ENCODE data around the gene CUBN. TPM values are rescaled to one million over a fixed set of nuclear protein-coding genes. Genes with fewer than 3 reads are reported as not detected.

Gene CUBN
- total and polyA plus RNA-seq, 7 donors = 0.25 to 2.4 (median 1.1) TPM; not detected in 2

GRCh38 chr10:17005621-17006566 lies 123.7 kb downstream of the CUBN start:
- TF ChIP-seq CTCF (IDR thresholded peaks at IDR 0.05) = no peak
- no peak for TF ChIP-seq POLR2AphosphoS5 (IDR thresholded peaks at IDR 0.05)
- no peak for TF ChIP-seq EP300 (IDR thresholded peaks at IDR 0.05)
- DNase-seq = no peak
- no peaks in the 10 kb centered on the region for H3K27me3 ChIP-seq
- H3K4me3 ChIP-seq = no peak overlapping the region
- no peaks in the 10 kb centered on the region for H3K36me3 ChIP-seq
- peak overlapping the region; percentile 64 to 67 (median 65) for H3K27ac ChIP-seq
- WGBS, 2 donors = 73 to 86% methylated on average over 8 of the region's 8 CpGs
- intact Hi-C loops (cut with DNase I) = no loop called here
- H3K9me3 ChIP-seq = no peaks in the 10 kb centered on the region
- peaks cover 0 to 17% (median 8%) of the 10 kb centered on the region in 4 donors for H3K4me1 ChIP-seq

DNA sequence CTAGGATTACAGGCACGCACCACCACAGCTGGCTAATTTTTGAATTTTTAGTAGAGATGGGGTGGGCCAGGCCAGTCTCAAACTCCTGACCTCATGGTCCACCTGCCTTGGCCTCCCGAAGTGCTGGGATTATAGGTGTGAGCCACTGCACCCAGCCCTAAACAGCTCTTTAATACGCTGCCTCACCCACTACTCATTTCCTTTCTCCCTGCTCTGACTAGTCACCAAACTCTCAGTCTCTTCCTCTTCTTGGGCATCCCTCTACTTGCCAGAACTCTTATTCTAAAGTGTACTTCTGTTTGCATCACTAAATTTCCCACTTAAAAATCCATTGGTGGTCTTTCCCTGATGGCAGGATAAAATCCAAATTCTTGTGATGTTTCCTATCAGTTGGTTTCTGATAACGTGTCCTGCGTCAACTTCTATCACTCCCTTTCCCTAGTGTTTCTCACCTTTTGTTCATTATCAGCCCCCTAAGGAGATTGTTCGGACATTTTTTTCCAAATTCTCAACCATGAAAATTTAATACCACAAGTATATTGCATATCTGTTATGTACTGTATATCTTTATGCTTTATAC lies 124.7 kb downstream of the CUBN start:
- H3K4me1 ChIP-seq = peaks cover 0 to 14% (median 4%) of the 10 kb centered on the region in 4 donors
- H3K36me3 ChIP-seq = no peaks in the 10 kb centered on the region
- TF ChIP-seq POLR2AphosphoS5 (IDR thresholded peaks at IDR 0.05) (no peak), POLR2A (IDR thresholded peaks at IDR 0.05) (no peak), EP300 (IDR thresholded peaks at IDR 0.05) (no peak), CTCF (IDR thresholded peaks at IDR 0.05) (no peak)
- H3K4me3 ChIP-seq = no peak overlapping the region
- no peak for DNase-seq
- 90 to 92% methylated on average over 6 of the region's 6 CpGs for WGBS, 2 donors
- no peaks in the 10 kb centered on the region for H3K9me3 ChIP-seq
- no peaks in the 10 kb centered on the region for H3K27me3 ChIP-seq
- no peak overlapping the region for H3K27ac ChIP-seq
- intact Hi-C loops (cut with DNase I) = no loop called here

- no peak for DNase-seq
- TF ChIP-seq POLR2AphosphoS5 (IDR thresholded peaks at IDR 0.05) (no peak), POLR2A (IDR thresholded peaks at IDR 0.05) (no peak), CTCF (IDR thresholded peaks at IDR 0.05) (no peak), EP300 (IDR thresholded peaks at IDR 0.05) (no peak)
- WGBS, 2 donors = 81 to 91% methylated on average over 7 of the region's 7 CpGs
- no peaks in the 10 kb centered on the region for H3K27me3 ChIP-seq
- H3K27ac ChIP-seq = peak overlapping the region; percentile 3 to 77 (median 65)
- intact Hi-C loops (cut with DNase I) = no loop called here
- H3K36me3 ChIP-seq = no peaks in the 10 kb centered on the region
- H3K9me3 ChIP-seq = no peaks in the 10 kb centered on the region
- no peak overlapping the region for H3K4me3 ChIP-seq
- peaks cover 0 to 7% (median 3%) of the 10 kb centered on the region in 4 donors for H3K4me1 ChIP-seq
Measured at GRCh38 chr10:17003651-17004286, 125.8 kb downstream of the CUBN start.

- no peaks in the 10 kb centered on the region for H3K27me3 ChIP-seq
- WGBS, 2 donors = 36 to 68% methylated on average over 7 of the region's 7 CpGs
- peak overlapping the region; percentile 46 to 77 (median 65) for H3K27ac ChIP-seq
- no peak for DNase-seq
- intact Hi-C loops (cut with DNase I) = no loop called here
- H3K4me3 ChIP-seq = no peak overlapping the region
- TF ChIP-seq EP300 (IDR thresholded peaks at IDR 0.05) (no peak), CTCF (IDR thresholded peaks at IDR 0.05) (no peak), POLR2AphosphoS5 (IDR thresholded peaks at IDR 0.05) (peak in 1 of 4 donors; percentile 18), POLR2A (IDR thresholded peaks at IDR 0.05) (no peak)
- no peaks in the 10 kb centered on the region for H3K36me3 ChIP-seq
- no peaks in the 10 kb centered on the region for H3K9me3 ChIP-seq
- H3K4me1 ChIP-seq = peaks cover 0 to 7% (median 3%) of the 10 kb centered on the region in 4 donors
Measured at GRCh38 chr10:17003151-17003550, 126.5 kb downstream of the CUBN start.
